GM23338 (cell line): Measurements from ENCODE around the gene SMARCA2. TPM values are rescaled to one million over a fixed set of nuclear protein-coding genes. Genes with fewer than 3 reads are reported as not detected.

Experiments
- ATAC-seq: fragments of 200-7000 bp; cut with Tn5 transposase; 3 replicates; pipeline ENCODE4 v1.9.1; 2020
- DNase-seq: peaks from one replicate; pipeline ENCODE4 v3.0.0-alpha.2; 2015; ENCODE audit warnings: low spot score
- H2AFZ ChIP-seq: fragments of 200-600 bp; sonication (generic); 2 replicates; pipeline ENCODE4 v1.8.0; 2016; ENCODE audit warnings: antibody characterized with exemption, mild to moderate bottlenecking, moderate library complexity
- H3F3A ChIP-seq: fragments of 200-600 bp; sonication (generic); replicated peaks from 2 replicates; pipeline ENCODE4 v1.8.0; 2017; ENCODE audit warnings: antibody characterized with exemption, mixed run types, low read depth
- H3K27ac ChIP-seq: fragments of 200-600 bp; sonication (generic); 2 replicates; pipeline ENCODE4 v1.6.1; 2016; ENCODE audit warnings: low read depth
- H3K27me3 ChIP-seq: fragments of 200-600 bp; sonication (generic); 2 replicates; pipeline ENCODE4 v1.8.0; 2016; ENCODE audit warnings: mild to moderate bottlenecking, mixed run types, moderate library complexity; ENCODE audit not compliant: insufficient read depth
- H3K36me3 ChIP-seq: fragments of 200-600 bp; sonication (generic); 2 replicates; pipeline ENCODE4 v1.8.0; 2016; ENCODE audit warnings: mild to moderate bottlenecking; ENCODE audit not compliant: insufficient read depth
- H3K4me1 ChIP-seq: fragments of 200-600 bp; sonication (generic); 2 replicates; pipeline ENCODE4 v1.8.0; 2016; ENCODE audit warnings: mild to moderate bottlenecking, moderate library complexity; ENCODE audit not compliant: insufficient read depth
- H3K4me2 ChIP-seq: fragments of 200-600 bp; sonication (generic); 2 replicates; pipeline ENCODE4 v1.7.1; 2017; ENCODE audit warnings: mixed run types
- H3K4me3 ChIP-seq: fragments of 200-600 bp; sonication (generic); 2 replicates; pipeline ENCODE4 v1.6.1; 2016; ENCODE audit warnings: mixed run types
- H3K79me2 ChIP-seq: fragments of 200-600 bp; sonication (generic); replicated peaks from 2 replicates; pipeline ENCODE4 v1.8.0; 2017; ENCODE audit warnings: mild to moderate bottlenecking; ENCODE audit not compliant: insufficient read depth
- H3K9me2 ChIP-seq: fragments of 200-600 bp; sonication (generic); 2 replicates; pipeline ENCODE4 v1.8.0; 2017; ENCODE audit not compliant: insufficient read depth
- H4K20me1 ChIP-seq: fragments of 200-600 bp; sonication (generic); replicated peaks from 2 replicates; pipeline ENCODE4 v1.8.0; 2017; ENCODE audit warnings: mild to moderate bottlenecking; ENCODE audit not compliant: insufficient read depth
- H3K27ac Mint-ChIP-seq: 2 replicates; pipeline ENCODE4 v1.8.0; 2020; ENCODE audit warnings: inconsistent platforms, mild to moderate bottlenecking, moderate library complexity, mixed read lengths
- H3K27me3 Mint-ChIP-seq: 3 replicates; pipeline ENCODE4 v1.8.0; 2022; ENCODE audit warnings: low read depth, mild to moderate bottlenecking, moderate library complexity, mixed read lengths, inconsistent platforms; ENCODE audit not compliant: insufficient read depth, poor library complexity
- H3K36me3 Mint-ChIP-seq: 3 replicates; pipeline ENCODE4 v1.8.0; 2021; ENCODE audit warnings: low read depth, mild to moderate bottlenecking, inconsistent platforms, moderate library complexity, mixed read lengths
- H3K4me1 Mint-ChIP-seq: 3 replicates; pipeline ENCODE4 v1.8.0; 2020; ENCODE audit warnings: mild to moderate bottlenecking, inconsistent platforms, mixed read lengths
- H3K4me3 Mint-ChIP-seq: 3 replicates; pipeline ENCODE4 v1.8.0; 2021; ENCODE audit warnings: moderate library complexity, mild to moderate bottlenecking, inconsistent platforms, mixed read lengths
- H3K9me3 Mint-ChIP-seq: 3 replicates; pipeline ENCODE4 v1.8.0; 2020; ENCODE audit warnings: moderate library complexity, mild to moderate bottlenecking, inconsistent platforms, mixed read lengths
- CREB1 ChIP-seq: fragments of 250-450 bp; sonication (Bioruptor Pico); IDR thresholded peaks from 2 replicates; pipeline ENCODE4 v1.5.0; 2020; ENCODE audit warnings: low read depth, mild to moderate bottlenecking, moderate library complexity
- EZH2 ChIP-seq: fragments of 200-600 bp; sonication (generic); IDR thresholded peaks from one replicate; pipeline ENCODE4 v1.8.0; 2017; ENCODE audit warnings: antibody characterized with exemption, mild to moderate bottlenecking, low read depth; ENCODE audit not compliant: unreplicated experiment
- EZH2phosphoT487 ChIP-seq: fragments of 200-600 bp; sonication (generic); IDR thresholded peaks from one replicate; pipeline ENCODE4 v1.8.1; 2018; ENCODE audit warnings: antibody characterized with exemption; ENCODE audit not compliant: unreplicated experiment
- JUNB ChIP-seq: IDR thresholded peaks from one replicate; pipeline ENCODE4 v1.6.1; 2016; ENCODE audit warnings: antibody characterized with exemption; ENCODE audit not compliant: unreplicated experiment
- NANOG ChIP-seq: IDR thresholded peaks from 2 replicates; pipeline ENCODE4 v1.6.1; 2016; ENCODE audit warnings: antibody characterized with exemption, borderline replicate concordance
- POLR2AphosphoS5 ChIP-seq: IDR thresholded peaks from 2 replicates; pipeline ENCODE4 v1.6.1; 2016; ENCODE audit warnings: antibody characterized with exemption, low read depth
- REST ChIP-seq: IDR thresholded peaks from one replicate; pipeline ENCODE4 v1.6.1; 2018; ENCODE audit warnings: antibody characterized with exemption; ENCODE audit not compliant: unreplicated experiment
- STAT1 ChIP-seq: IDR thresholded peaks from one replicate; pipeline ENCODE4 v1.6.1; 2016; ENCODE audit warnings: antibody characterized with exemption; ENCODE audit not compliant: unreplicated experiment
- ZNF114 ChIP-seq: fragments of 250-450 bp; sonication (Bioruptor Pico); IDR thresholded peaks from 2 replicates; pipeline ENCODE4 v1.5.0; 2020; ENCODE audit warnings: mild to moderate bottlenecking, moderate library complexity
- ZNF331 ChIP-seq: fragments of 250-450 bp; sonication (Bioruptor Pico); IDR thresholded peaks from 2 replicates; pipeline ENCODE4 v1.5.0; 2020; ENCODE audit warnings: low read depth, mild to moderate bottlenecking, moderate library complexity
- polyA plus RNA-seq: library from polyadenylated mRNA; unstranded; fragments of >200 nt; fragmentation: Nextera tagmentation; extraction: Ambion mirVana; gene quantifications from 2 replicates; pipeline ENCODE4 v1.2.1, GENCODE V29; 2016
- total RNA-seq: library from RNA; depleted of rRNA; stranded (reverse); fragments of >200 nt; shearing (Covaris generic); gene quantifications from 2 replicates; pipeline ENCODE4 v1.2.3, GENCODE V29; 2014
- TF ChIP-seq, protein P1 (sequence below): fragments of 250-450 bp; sonication (Bioruptor Pico); IDR thresholded peaks from 2 replicates; pipeline ENCODE4 v1.5.0; 2020; ENCODE audit warnings: mild to moderate bottlenecking, moderate library complexity
- TF ChIP-seq, protein P2 (sequence below), 2 experiments: fragments of 200-600 bp in 1 of 2; sonication (generic) in 1 of 2; conservative IDR thresholded peaks; 2 replicates each; pipeline versions ENCODE4 v1.5.1 to v1.6.1; 2016 to 2017; ENCODE audit warnings: antibody characterized with exemption in 2 of 2, low read depth in 2 of 2, mild to moderate bottlenecking in 2 of 2, moderate library complexity in 1 of 2
- TF ChIP-seq, protein P3 (sequence below): IDR thresholded peaks from 2 replicates; pipeline ENCODE4 v1.6.1; 2016; ENCODE audit warnings: antibody characterized with exemption

The SMARCA2 gene
- total and polyA plus RNA-seq, 2 experiments from 2014 or later = 21.7 to 21.9 TPM

DNA sequence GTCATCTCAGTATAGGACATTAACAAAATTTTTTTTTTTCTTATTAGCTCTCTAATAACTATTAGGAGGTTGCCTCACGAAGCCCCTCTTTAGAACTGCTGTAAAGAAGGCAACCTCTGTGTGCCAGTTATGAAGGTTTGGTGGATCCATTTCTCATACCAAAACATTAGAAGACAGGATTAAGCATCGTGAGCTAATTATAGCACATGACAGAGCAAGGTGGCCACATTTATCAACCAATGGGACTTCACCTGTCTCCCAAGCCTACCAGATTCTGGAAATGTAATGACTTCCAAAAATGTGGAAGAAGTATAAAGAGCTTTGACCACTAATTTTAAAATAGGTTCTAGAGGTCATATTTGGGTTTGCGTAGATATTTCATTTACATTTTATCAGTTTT, 107.2 kb downstream of the SMARCA2 start:
- Mint-ChIP-seq H3K9me3 (no peaks in the 10 kb centered on the region), H3K4me3 (no peak overlapping the region), H3K27ac (no peak overlapping the region), H3K4me1 (no peaks in the 10 kb centered on the region), H3K36me3 (no peaks in the 10 kb centered on the region), H3K27me3 (no peaks in the 10 kb centered on the region)
- TF ChIP-seq NANOG (no peak), CREB1 (CRISPR knock-in tag) (no peak), ZNF331 (CRISPR knock-in tag) (no peak), EZH2phosphoT487 (no peak), EZH2 (no peak), POLR2AphosphoS5 (no peak), ZNF114 (no peak), JUNB (no peak), REST (no peak), STAT1 (no peak)
- TF ChIP-seq, protein P1, sequence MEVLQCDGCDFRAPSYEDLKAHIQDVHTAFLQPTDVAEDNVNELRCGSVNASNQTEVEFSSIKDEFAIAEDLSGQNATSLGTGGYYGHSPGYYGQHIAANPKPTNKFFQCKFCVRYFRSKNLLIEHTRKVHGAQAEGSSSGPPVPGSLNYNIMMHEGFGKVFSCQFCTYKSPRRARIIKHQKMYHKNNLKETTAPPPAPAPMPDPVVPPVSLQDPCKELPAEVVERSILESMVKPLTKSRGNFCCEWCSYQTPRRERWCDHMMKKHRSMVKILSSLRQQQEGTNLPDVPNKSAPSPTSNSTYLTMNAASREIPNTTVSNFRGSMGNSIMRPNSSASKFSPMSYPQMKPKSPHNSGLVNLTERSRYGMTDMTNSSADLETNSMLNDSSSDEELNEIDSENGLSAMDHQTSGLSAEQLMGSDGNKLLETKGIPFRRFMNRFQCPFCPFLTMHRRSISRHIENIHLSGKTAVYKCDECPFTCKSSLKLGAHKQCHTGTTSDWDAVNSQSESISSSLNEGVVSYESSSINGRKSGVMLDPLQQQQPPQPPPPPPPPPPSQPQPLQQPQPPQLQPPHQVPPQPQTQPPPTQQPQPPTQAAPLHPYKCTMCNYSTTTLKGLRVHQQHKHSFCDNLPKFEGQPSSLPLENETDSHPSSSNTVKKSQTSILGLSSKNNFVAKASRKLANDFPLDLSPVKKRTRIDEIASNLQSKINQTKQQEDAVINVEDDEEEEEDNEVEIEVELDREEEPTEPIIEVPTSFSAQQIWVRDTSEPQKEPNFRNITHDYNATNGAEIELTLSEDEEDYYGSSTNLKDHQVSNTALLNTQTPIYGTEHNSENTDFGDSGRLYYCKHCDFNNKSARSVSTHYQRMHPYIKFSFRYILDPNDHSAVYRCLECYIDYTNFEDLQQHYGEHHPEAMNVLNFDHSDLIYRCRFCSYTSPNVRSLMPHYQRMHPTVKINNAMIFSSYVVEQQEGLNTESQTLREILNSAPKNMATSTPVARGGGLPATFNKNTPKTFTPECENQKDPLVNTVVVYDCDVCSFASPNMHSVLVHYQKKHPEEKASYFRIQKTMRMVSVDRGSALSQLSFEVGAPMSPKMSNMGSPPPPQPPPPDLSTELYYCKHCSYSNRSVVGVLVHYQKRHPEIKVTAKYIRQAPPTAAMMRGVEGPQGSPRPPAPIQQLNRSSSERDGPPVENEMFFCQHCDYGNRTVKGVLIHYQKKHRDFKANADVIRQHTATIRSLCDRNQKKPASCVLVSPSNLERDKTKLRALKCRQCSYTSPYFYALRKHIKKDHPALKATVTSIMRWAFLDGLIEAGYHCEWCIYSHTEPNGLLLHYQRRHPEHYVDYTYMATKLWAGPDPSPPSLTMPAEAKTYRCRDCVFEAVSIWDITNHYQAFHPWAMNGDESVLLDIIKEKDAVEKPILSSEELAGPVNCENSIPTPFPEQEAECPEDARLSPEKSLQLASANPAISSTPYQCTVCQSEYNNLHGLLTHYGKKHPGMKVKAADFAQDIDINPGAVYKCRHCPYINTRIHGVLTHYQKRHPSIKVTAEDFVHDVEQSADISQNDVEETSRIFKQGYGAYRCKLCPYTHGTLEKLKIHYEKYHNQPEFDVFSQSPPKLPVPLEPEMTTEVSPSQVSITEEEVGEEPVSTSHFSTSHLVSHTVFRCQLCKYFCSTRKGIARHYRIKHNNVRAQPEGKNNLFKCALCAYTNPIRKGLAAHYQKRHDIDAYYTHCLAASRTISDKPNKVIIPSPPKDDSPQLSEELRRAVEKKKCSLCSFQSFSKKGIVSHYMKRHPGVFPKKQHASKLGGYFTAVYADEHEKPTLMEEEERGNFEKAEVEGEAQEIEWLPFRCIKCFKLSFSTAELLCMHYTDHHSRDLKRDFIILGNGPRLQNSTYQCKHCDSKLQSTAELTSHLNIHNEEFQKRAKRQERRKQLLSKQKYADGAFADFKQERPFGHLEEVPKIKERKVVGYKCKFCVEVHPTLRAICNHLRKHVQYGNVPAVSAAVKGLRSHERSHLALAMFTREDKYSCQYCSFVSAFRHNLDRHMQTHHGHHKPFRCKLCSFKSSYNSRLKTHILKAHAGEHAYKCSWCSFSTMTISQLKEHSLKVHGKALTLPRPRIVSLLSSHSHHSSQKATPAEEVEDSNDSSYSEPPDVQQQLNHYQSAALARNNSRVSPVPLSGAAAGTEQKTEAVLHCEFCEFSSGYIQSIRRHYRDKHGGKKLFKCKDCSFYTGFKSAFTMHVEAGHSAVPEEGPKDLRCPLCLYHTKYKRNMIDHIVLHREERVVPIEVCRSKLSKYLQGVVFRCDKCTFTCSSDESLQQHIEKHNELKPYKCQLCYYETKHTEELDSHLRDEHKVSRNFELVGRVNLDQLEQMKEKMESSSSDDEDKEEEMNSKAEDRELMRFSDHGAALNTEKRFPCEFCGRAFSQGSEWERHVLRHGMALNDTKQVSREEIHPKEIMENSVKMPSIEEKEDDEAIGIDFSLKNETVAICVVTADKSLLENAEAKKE (CRISPR knock-in tag) = no peak
- TF ChIP-seq, protein P2, sequence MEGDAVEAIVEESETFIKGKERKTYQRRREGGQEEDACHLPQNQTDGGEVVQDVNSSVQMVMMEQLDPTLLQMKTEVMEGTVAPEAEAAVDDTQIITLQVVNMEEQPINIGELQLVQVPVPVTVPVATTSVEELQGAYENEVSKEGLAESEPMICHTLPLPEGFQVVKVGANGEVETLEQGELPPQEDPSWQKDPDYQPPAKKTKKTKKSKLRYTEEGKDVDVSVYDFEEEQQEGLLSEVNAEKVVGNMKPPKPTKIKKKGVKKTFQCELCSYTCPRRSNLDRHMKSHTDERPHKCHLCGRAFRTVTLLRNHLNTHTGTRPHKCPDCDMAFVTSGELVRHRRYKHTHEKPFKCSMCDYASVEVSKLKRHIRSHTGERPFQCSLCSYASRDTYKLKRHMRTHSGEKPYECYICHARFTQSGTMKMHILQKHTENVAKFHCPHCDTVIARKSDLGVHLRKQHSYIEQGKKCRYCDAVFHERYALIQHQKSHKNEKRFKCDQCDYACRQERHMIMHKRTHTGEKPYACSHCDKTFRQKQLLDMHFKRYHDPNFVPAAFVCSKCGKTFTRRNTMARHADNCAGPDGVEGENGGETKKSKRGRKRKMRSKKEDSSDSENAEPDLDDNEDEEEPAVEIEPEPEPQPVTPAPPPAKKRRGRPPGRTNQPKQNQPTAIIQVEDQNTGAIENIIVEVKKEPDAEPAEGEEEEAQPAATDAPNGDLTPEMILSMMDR (conservative IDR thresholded peaks at IDR 0.05; ENCODE audit: low read depth in 2 of 2) = no peak
- TF ChIP-seq, protein P3, sequence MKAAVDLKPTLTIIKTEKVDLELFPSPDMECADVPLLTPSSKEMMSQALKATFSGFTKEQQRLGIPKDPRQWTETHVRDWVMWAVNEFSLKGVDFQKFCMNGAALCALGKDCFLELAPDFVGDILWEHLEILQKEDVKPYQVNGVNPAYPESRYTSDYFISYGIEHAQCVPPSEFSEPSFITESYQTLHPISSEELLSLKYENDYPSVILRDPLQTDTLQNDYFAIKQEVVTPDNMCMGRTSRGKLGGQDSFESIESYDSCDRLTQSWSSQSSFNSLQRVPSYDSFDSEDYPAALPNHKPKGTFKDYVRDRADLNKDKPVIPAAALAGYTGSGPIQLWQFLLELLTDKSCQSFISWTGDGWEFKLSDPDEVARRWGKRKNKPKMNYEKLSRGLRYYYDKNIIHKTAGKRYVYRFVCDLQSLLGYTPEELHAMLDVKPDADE = no peak
- H3K27ac ChIP-seq = no peak overlapping the region
- H3K4me1 ChIP-seq = no peaks in the 10 kb centered on the region
- H3K79me2 ChIP-seq = no peaks in the 10 kb centered on the region
- H2AFZ ChIP-seq = no peak overlapping the region
- H3K4me3 ChIP-seq = no peak overlapping the region
- H3K4me2 ChIP-seq = no peak overlapping the region
- H3K9me2 ChIP-seq = no peaks in the 10 kb centered on the region
- H3K27me3 ChIP-seq = no peaks in the 10 kb centered on the region
- no peak for DNase-seq
- H4K20me1 ChIP-seq = no peaks in the 10 kb centered on the region
- no peak for ATAC-seq
- H3F3A ChIP-seq = no peaks in the 10 kb centered on the region
- no peaks in the 10 kb centered on the region for H3K36me3 ChIP-seq
